ENCODE results near the gene KCNQ1.

The KCNQ1 gene

GRCh38 chr11:2643746-2644145 lies 198.9 kb downstream of the KCNQ1 start:
- no peak for DNase-seq
- H3K9me3 ChIP-seq (ENCODE audit: severe bottlenecking), result peaks cover 57% of the 10 kb centered on the region
- no peak overlapping the region for H3K4me3 ChIP-seq (ENCODE audit: low read depth, low read length)
- TF ChIP-seq CTCF (IDR thresholded peaks at IDR 0.05; ENCODE audit: low read depth, low read length), result no peak
- no peaks in the 10 kb centered on the region for H3K36me3 ChIP-seq
- H3K27me3 ChIP-seq (ENCODE audit: insufficient read depth, low read depth, severe bottlenecking), result no peaks in the 10 kb centered on the region
- no peak overlapping the region for H3K27ac ChIP-seq

- DNase-seq, result no peak
- no peaks in the 10 kb centered on the region for H3K36me3 ChIP-seq
- H3K9me3 ChIP-seq (ENCODE audit: severe bottlenecking), result peaks cover 53% of the 10 kb centered on the region
- no peak for TF ChIP-seq CTCF (IDR thresholded peaks at IDR 0.05; ENCODE audit: low read depth, low read length)
- no peak overlapping the region for H3K27ac ChIP-seq
- no peaks in the 10 kb centered on the region for H3K27me3 ChIP-seq (ENCODE audit: insufficient read depth, low read depth, severe bottlenecking)
- H3K4me3 ChIP-seq (ENCODE audit: low read depth, low read length), result no peak overlapping the region
Observed at GRCh38 chr11:2644844-2645778, 200.3 kb downstream of the KCNQ1 start.

GRCh38 chr11:2645779-2646118 lies 200.9 kb downstream of the KCNQ1 start:
- no peak for DNase-seq
- Histone ChIP-seq H3K36me3 (no peaks in the 10 kb centered on the region), H3K4me3 (ENCODE audit: low read depth, low read length) (no peak overlapping the region), H3K27me3 (ENCODE audit: insufficient read depth, low read depth, severe bottlenecking) (no peaks in the 10 kb centered on the region), H3K9me3 (ENCODE audit: severe bottlenecking) (peaks cover 54% of the 10 kb centered on the region), H3K27ac (no peak overlapping the region)
- no peak for TF ChIP-seq CTCF (IDR thresholded peaks at IDR 0.05; ENCODE audit: low read depth, low read length)

GRCh38 chr11:2647167-2647566 lies 202.4 kb downstream of the KCNQ1 start:
- Histone ChIP-seq H3K27me3 (ENCODE audit: insufficient read depth, low read depth, severe bottlenecking) (no peaks in the 10 kb centered on the region), H3K4me3 (ENCODE audit: low read depth, low read length) (no peak overlapping the region), H3K36me3 (no peaks in the 10 kb centered on the region), H3K9me3 (ENCODE audit: severe bottlenecking) (peaks cover 48% of the 10 kb centered on the region), H3K27ac (no peak overlapping the region)
- no peak for DNase-seq
- no peak for TF ChIP-seq CTCF (IDR thresholded peaks at IDR 0.05; ENCODE audit: low read depth, low read length)

GRCh38 chr11:2647953-2648352 lies 203.1 kb downstream of the KCNQ1 start:
- Histone ChIP-seq H3K9me3 (ENCODE audit: severe bottlenecking) (peaks cover 49% of the 10 kb centered on the region), H3K27me3 (ENCODE audit: insufficient read depth, low read depth, severe bottlenecking) (no peaks in the 10 kb centered on the region), H3K27ac (no peak overlapping the region), H3K4me3 (ENCODE audit: low read depth, low read length) (no peak overlapping the region), H3K36me3 (no peaks in the 10 kb centered on the region)
- DNase-seq, result no peak
- TF ChIP-seq CTCF (IDR thresholded peaks at IDR 0.05; ENCODE audit: low read depth, low read length), result no peak

- Histone ChIP-seq H3K27me3 (ENCODE audit: insufficient read depth, low read depth, severe bottlenecking) (no peaks in the 10 kb centered on the region), H3K9me3 (ENCODE audit: severe bottlenecking) (peaks cover 40% of the 10 kb centered on the region)
- TF ChIP-seq CTCF (IDR thresholded peaks at IDR 0.05; ENCODE audit: low read depth, low read length), result no peak
Observed at GRCh38 chr11:2649400-2649799, 204.6 kb downstream of the KCNQ1 start.

More at GRCh38 chr11:2649400-2649799, 204.6 kb downstream of the KCNQ1 start:
- Histone ChIP-seq H3K36me3 (no peaks in the 10 kb centered on the region), H3K27ac (no peak overlapping the region), H3K4me3 (ENCODE audit: low read depth, low read length) (no peak overlapping the region)
- DNase-seq, result no peak
